HepG2 (cell line): ENCODE measurements around the gene PRCD. TPM values are rescaled to one million over a fixed set of nuclear protein-coding genes. Genes with fewer than 3 reads are reported as not detected.

Experiments used
- ATF7 ChIP-seq, 2 experiments: fragments of 450-650 bp in 1 of 2; sonication (generic) in 1 of 2; formaldehyde crosslinking in 1 of 2; IDR thresholded peaks; 2 replicates each; pipeline versions ENCODE4 v1.4.0 to v1.6.1; 2016 to 2020; ENCODE audit warnings: antibody characterized with exemption in 1 of 2, mild to moderate bottlenecking in 1 of 2, missing genetic modification reagents in 1 of 2
- DRAP1 ChIP-seq: IDR thresholded peaks from 2 replicates; pipeline ENCODE4 v1.6.1; 2016; ENCODE audit warnings: missing genetic modification reagents, missing compliant biosample characterization
- EP300 ChIP-seq, 3 experiments: sonication (generic) in 1 of 3; formaldehyde crosslinking in 1 of 3; IDR thresholded peaks; 2 replicates each; pipeline versions ENCODE4 v1.5.1 to v1.6.1; 2011 to 2020; ENCODE audit warnings: low read depth in 2 of 3, low read length in 2 of 3, borderline replicate concordance in 1 of 3, improper control_type of control experiment in 1 of 3, mild to moderate bottlenecking in 1 of 3, missing genetic modification reagents in 1 of 3, moderate library complexity in 1 of 3
- HCFC1 ChIP-seq: fragments of 150-350 bp; IDR thresholded peaks from 2 replicates; pipeline ENCODE4 v1.6.1; 2014; ENCODE audit warnings: low read depth, low read length
- HMGXB4 ChIP-seq, 2 experiments: sonication (generic) in 1 of 2; formaldehyde crosslinking in 1 of 2; IDR thresholded peaks; 2 replicates each; pipeline versions ENCODE4 v1.4.0 to v1.6.1; 2018 to 2020; ENCODE audit warnings: missing genetic modification reagents in 2 of 2, borderline replicate concordance in 1 of 2, low read depth in 1 of 2, mild to moderate bottlenecking in 1 of 2, missing biosample characterization in 1 of 2
- LRRFIP1 ChIP-seq: sonication (generic); formaldehyde crosslinking; conservative IDR thresholded peaks from 2 replicates; pipeline ENCODE4 v1.4.0; 2020; ENCODE audit warnings: missing genetic modification reagents
- MATR3 ChIP-seq: sonication (generic); formaldehyde crosslinking; IDR thresholded peaks from 2 replicates; pipeline ENCODE4 v1.4.0; 2020; ENCODE audit warnings: missing genetic modification reagents
- MEF2D ChIP-seq: sonication (generic); formaldehyde crosslinking; IDR thresholded peaks from 2 replicates; pipeline ENCODE4 v1.5.1; 2020; ENCODE audit warnings: mild to moderate bottlenecking, missing genetic modification reagents
- MIXL1 ChIP-seq: IDR thresholded peaks from 2 replicates; pipeline ENCODE4 v1.6.1; 2016
- MLLT10 ChIP-seq: sonication (generic); formaldehyde crosslinking; IDR thresholded peaks from 2 replicates; pipeline ENCODE4 v1.4.0; 2020; ENCODE audit warnings: missing genetic modification reagents
- PHF21A ChIP-seq: sonication (generic); formaldehyde crosslinking; IDR thresholded peaks from 2 replicates; pipeline ENCODE4 v1.5.0; 2020; ENCODE audit warnings: mild to moderate bottlenecking, missing genetic modification reagents
- SAFB2 ChIP-seq: sonication (generic); formaldehyde crosslinking; IDR thresholded peaks from 2 replicates; pipeline ENCODE4 v1.5.1; 2020; ENCODE audit warnings: missing genetic modification reagents, low read depth, mild to moderate bottlenecking, borderline replicate concordance
- SP2 ChIP-seq: sonication (generic); formaldehyde crosslinking; IDR thresholded peaks from 2 replicates; pipeline ENCODE4 v1.5.1; 2020; ENCODE audit warnings: mild to moderate bottlenecking, missing genetic modification reagents
- TBP ChIP-seq: sonication (generic); formaldehyde crosslinking; IDR thresholded peaks from 2 replicates; pipeline ENCODE4 v1.5.0; 2020; ENCODE audit warnings: missing genetic modification reagents
- ZMYM3 ChIP-seq: sonication (generic); formaldehyde crosslinking; IDR thresholded peaks from 2 replicates; pipeline ENCODE4 v1.5.1; 2020; ENCODE audit warnings: mild to moderate bottlenecking, missing genetic modification reagents
- ZSCAN30 ChIP-seq: sonication (generic); formaldehyde crosslinking; IDR thresholded peaks from 2 replicates; pipeline ENCODE4 v1.5.0; 2020; ENCODE audit warnings: mild to moderate bottlenecking, missing genetic modification reagents
- polyA plus RNA-seq, 8 experiments: library from polyadenylated mRNA; depleted of rRNA in 3 of 8; stranded (reverse) in 7 of 8; unstranded in 1 of 8; fragments of >200 nt; fragmentation: Illumina TruSeq in 4 of 8; extraction: Trizol in 4 of 8; gene quantifications; 2 replicates each; pipeline versions ENCODE4 v1.2.1 to v1.2.3, GENCODE V29; 2011 to 2016; ENCODE audit warnings: low read depth in 4 of 8, missing spikeins in 1 of 8, mixed read lengths in 1 of 8; ENCODE audit not compliant: insufficient read depth in 1 of 8
- total RNA-seq, 5 experiments: library from RNA; depleted of rRNA; stranded (reverse); fragments of >200 nt; fragmentation: Illumina TruSeq; extraction: Trizol; gene quantifications; 2 replicates each; pipeline ENCODE4 v1.2.3, GENCODE V29; 2016; ENCODE audit warnings: low read depth in 1 of 5
- TF ChIP-seq, protein P1 (sequence below): sonication (generic); formaldehyde crosslinking; IDR thresholded peaks from 2 replicates; pipeline ENCODE4 v1.8.0; 2022; ENCODE audit warnings: missing genetic modification reagents, mild to moderate bottlenecking, moderate library complexity, borderline replicate concordance
- TF ChIP-seq, protein P2 (sequence below): sonication (generic); formaldehyde crosslinking; IDR thresholded peaks from 2 replicates; pipeline ENCODE4 v1.4.0; 2020; ENCODE audit warnings: missing genetic modification reagents

Gene PRCD
- total and polyA plus RNA-seq, 2 of the 13 experiments (the other 11 are each of a cell fraction or from before 2014, with no cell fraction given) = 0.51 TPM; not detected in 1

- TF ChIP-seq, protein P1, sequence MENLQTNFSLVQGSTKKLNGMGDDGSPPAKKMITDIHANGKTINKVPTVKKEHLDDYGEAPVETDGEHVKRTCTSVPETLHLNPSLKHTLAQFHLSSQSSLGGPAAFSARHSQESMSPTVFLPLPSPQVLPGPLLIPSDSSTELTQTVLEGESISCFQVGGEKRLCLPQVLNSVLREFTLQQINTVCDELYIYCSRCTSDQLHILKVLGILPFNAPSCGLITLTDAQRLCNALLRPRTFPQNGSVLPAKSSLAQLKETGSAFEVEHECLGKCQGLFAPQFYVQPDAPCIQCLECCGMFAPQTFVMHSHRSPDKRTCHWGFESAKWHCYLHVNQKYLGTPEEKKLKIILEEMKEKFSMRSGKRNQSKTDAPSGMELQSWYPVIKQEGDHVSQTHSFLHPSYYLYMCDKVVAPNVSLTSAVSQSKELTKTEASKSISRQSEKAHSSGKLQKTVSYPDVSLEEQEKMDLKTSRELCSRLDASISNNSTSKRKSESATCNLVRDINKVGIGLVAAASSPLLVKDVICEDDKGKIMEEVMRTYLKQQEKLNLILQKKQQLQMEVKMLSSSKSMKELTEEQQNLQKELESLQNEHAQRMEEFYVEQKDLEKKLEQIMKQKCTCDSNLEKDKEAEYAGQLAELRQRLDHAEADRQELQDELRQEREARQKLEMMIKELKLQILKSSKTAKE (CRISPR knock-in tag) = peak; percentile 59; the same call in 1 of the 2 replicates
- TF ChIP-seq ATF7 (IDR thresholded peaks at IDR 0.05) (peak; percentile 59), ATF7 (CRISPR knock-in tag; IDR thresholded peaks at IDR 0.05) (no peak), LRRFIP1 (no peak), MIXL1 (CRISPR knock-in tag) (no peak), HCFC1 (no peak), MATR3 (CRISPR knock-in tag) (no peak), MEF2D (CRISPR knock-in tag) (no peak), MLLT10 (CRISPR knock-in tag) (no peak), TBP (CRISPR knock-in tag) (no peak), DRAP1 (CRISPR knock-in tag) (no peak), ZMYM3 (no peak), SP2 (no peak), PHF21A (CRISPR knock-in tag) (no peak), HMGXB4 (CRISPR knock-in tag; IDR thresholded peaks at IDR 0.05; ENCODE audit: borderline replicate concordance in 1 of 2, low read depth in 1 of 2) (peak in 1 of 2 experiments; percentile 39; a peak in 1 of 4 replicates), SAFB2 (CRISPR knock-in tag) (no peak), EP300 (IDR thresholded peaks at IDR 0.05; ENCODE audit: low read depth in 2 of 2, low read length in 2 of 2) (no peak), EP300 (CRISPR knock-in tag; IDR thresholded peaks at IDR 0.05; ENCODE audit: borderline replicate concordance) (no peak; the same call in 1 of the 2 replicates), ZSCAN30 (CRISPR knock-in tag) (no peak)
- TF ChIP-seq, protein P2, sequence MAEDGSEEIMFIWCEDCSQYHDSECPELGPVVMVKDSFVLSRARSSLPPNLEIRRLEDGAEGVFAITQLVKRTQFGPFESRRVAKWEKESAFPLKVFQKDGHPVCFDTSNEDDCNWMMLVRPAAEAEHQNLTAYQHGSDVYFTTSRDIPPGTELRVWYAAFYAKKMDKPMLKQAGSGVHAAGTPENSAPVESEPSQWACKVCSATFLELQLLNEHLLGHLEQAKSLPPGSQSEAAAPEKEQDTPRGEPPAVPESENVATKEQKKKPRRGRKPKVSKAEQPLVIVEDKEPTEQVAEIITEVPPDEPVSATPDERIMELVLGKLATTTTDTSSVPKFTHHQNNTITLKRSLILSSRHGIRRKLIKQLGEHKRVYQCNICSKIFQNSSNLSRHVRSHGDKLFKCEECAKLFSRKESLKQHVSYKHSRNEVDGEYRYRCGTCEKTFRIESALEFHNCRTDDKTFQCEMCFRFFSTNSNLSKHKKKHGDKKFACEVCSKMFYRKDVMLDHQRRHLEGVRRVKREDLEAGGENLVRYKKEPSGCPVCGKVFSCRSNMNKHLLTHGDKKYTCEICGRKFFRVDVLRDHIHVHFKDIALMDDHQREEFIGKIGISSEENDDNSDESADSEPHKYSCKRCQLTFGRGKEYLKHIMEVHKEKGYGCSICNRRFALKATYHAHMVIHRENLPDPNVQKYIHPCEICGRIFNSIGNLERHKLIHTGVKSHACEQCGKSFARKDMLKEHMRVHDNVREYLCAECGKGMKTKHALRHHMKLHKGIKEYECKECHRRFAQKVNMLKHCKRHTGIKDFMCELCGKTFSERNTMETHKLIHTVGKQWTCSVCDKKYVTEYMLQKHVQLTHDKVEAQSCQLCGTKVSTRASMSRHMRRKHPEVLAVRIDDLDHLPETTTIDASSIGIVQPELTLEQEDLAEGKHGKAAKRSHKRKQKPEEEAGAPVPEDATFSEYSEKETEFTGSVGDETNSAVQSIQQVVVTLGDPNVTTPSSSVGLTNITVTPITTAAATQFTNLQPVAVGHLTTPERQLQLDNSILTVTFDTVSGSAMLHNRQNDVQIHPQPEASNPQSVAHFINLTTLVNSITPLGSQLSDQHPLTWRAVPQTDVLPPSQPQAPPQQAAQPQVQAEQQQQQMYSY (CRISPR knock-in tag) = no peak
Observed at GRCh38 chr17:76547642-76548202, 7.9 kb downstream of the PRCD start (continued).
